ENCODE measurements around the gene NSMCE3.

GRCh38 chr15:29266052-29266582 is 3.5 kb downstream of the NSMCE3 start:
- TF ChIP-seq, protein P1, sequence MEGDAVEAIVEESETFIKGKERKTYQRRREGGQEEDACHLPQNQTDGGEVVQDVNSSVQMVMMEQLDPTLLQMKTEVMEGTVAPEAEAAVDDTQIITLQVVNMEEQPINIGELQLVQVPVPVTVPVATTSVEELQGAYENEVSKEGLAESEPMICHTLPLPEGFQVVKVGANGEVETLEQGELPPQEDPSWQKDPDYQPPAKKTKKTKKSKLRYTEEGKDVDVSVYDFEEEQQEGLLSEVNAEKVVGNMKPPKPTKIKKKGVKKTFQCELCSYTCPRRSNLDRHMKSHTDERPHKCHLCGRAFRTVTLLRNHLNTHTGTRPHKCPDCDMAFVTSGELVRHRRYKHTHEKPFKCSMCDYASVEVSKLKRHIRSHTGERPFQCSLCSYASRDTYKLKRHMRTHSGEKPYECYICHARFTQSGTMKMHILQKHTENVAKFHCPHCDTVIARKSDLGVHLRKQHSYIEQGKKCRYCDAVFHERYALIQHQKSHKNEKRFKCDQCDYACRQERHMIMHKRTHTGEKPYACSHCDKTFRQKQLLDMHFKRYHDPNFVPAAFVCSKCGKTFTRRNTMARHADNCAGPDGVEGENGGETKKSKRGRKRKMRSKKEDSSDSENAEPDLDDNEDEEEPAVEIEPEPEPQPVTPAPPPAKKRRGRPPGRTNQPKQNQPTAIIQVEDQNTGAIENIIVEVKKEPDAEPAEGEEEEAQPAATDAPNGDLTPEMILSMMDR (IDR thresholded peaks at IDR 0.05; ENCODE audit: low read length): no peak
- TF ChIP-seq EZH2 (IDR thresholded peaks at IDR 0.05; ENCODE audit: borderline replicate concordance, low read length): no peak

All from OCI-LY1 (cell line).